HG03432 (cell line): ENCODE results near the gene DOHH.
"Not testable (repeated sequence)": the region's sequence is repeated elsewhere in the genome, so short reads cannot be mapped to it uniquely, and the experiment has no call there.

Experiments
- ATAC-seq: cut with Tn5 transposase; IDR thresholded peaks from one replicate; pipeline ENCODE4 v1.9.1; 2021; ENCODE audit warnings: mild to moderate bottlenecking, moderate library complexity; ENCODE audit not compliant: unreplicated experiment

The DOHH gene

DNA sequence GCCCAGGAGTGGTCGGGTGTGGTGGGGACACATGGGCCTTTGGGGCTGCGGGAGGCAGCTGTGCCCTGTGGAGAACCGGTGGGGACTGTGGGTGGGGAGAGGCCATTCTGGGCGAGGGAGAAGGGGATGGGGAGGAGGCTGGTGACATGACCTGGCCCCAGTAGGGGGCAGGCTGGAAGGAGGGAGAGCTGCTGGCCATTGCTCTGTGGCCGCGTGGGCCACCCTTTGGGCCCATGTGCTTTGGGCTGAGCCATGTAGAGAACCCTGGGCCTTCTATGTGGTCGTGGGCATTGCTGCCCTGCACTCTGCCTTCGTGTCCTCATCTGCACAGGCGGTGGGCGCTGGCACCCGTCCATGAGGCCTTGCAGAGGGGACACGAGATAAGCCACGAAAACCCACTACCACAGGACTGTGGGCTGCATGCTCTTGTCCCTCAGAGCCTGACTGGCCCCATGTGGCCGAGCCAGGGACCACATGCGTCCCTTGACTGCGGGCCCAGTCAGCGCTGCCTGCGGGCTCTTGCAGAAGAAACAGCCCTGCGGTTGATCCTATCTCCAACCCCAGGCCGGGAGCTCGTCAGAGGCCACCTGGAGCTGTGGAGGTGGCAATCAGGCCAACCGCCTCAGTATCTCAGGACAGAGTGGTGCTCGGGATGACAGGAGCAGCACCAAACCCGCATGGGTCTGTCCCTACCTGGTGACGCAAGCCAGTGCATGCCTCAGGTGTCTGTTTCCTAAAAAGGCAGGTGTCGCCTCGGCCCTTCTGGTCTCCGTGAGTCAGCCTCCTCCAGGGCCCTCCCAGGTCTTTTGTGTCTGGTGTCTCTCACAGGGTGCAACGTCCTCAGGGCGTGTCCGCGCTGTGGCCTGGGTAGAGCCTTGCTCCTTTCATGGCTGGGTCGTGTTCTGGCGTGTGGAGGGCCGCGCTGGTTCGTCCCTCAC lies 20.0 kb upstream of the DOHH start:
- no peak for ATAC-seq

DNA sequence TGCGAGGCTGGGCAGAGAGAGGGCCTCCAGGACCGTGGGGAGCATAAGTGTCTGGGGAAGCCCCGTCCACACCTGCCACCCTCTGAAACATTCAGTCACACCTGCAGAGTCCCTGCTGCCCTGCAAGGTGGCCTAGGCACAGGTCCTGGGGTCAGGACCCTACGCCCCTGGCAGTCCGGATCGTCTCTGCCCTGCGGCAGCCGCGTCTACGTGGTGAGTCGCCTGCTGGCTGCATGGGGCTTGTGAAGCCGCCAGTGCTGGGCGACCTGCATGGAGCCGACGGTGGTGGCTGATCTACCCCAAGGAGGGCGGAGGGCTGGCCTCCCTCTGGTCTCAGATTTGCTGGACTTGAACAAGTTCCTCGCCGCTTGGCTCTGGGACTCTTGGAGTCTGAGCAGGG lies 18.7 kb upstream of the DOHH start:
- ATAC-seq: no peak

DNA sequence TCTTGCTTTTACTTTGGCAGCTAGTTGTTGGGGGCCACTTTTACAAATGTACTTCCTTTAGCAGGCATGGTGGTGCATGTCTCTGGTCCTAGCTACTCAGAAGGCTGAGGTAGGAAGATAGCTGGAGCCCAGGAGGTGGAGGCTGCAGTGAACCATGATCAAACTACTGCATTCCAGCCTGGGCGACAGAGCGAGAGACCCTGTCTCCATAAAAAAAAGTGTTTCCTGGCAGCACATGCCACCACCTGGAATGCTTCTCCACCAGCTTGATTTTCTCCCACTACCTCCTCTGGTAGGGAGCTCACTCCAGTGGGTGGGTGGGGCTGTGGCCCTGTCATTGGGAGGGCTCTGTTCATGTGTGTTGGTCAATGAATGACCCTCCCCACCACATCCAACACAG lies 18.2 kb upstream of the DOHH start:
- ATAC-seq: no peak

- no peak for ATAC-seq
Measured at GRCh38 chr19:3518255-3518654, 17.8 kb upstream of the DOHH start.

GRCh38 chr19:3517638-3518037 lies 17.2 kb upstream of the DOHH start:
- ATAC-seq: no peak

- no peak for ATAC-seq
Measured at GRCh38 chr19:3516675-3517207, 16.3 kb upstream of the DOHH start.

DNA sequence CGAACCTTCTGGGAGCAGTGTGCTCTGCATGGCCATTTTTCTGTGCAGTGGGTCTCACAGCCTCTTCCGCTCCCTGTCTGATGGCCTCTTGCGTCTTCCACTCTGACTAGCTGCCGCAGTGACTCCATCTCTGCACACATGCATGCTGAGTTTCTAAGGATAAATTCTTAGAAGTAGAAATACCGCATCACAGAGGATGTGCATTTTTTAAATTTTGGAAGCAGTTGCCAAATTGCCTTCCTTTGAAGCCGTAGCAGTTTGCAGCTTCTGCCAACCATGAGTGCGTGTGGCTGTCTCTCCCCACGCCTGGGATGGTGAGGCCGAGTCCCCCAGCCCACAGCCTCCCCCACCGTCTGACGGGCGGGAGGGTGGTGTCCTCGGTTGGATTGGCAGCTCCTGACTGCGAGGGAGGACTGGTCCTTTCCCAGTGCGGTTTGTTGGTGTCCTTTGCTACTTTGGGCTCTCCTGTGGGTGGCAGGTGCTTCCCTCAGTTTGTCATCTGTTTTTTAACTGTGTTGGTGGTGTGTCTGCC lies 15.5 kb upstream of the DOHH start:
- no peak for ATAC-seq

- ATAC-seq: no peak
Measured at GRCh38 chr19:3514930-3515329, 14.5 kb upstream of the DOHH start.

GRCh38 chr19:3513229-3514140 lies 13.0 kb upstream of the DOHH start:
- no peak for ATAC-seq

DNA sequence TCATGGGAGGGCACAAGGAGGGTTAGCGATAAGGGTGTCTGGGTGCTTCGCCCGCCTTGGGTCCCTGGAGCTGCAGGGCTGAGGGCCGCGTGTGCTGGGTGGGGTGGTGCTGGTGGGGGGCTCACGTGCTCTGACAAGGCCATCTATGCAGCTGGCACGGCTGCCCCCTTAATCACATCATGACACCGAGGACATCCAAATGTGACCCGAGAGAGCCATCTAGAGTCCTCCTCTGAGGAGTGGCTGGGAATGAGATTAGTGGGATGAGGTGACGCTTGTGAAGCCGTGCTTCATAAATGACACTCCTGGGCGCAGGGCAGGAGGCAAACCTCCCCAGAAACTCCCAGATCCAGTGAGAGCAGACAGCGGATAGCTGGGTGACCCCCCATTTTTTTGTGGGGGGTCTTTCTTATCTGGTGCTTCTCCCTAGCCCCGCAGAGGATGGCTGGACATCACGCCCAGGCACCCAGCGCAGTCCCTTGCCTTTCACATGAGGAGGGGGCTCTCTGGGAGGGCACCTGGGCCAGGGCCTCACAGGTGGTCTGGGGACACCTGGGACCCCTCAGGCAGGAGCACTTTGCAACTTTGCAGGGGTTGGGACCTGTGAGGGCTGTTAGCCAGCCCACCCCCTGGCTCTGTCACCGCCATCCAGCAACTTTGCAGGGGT lies 12.2 kb upstream of the DOHH start:
- no peak for ATAC-seq

DNA sequence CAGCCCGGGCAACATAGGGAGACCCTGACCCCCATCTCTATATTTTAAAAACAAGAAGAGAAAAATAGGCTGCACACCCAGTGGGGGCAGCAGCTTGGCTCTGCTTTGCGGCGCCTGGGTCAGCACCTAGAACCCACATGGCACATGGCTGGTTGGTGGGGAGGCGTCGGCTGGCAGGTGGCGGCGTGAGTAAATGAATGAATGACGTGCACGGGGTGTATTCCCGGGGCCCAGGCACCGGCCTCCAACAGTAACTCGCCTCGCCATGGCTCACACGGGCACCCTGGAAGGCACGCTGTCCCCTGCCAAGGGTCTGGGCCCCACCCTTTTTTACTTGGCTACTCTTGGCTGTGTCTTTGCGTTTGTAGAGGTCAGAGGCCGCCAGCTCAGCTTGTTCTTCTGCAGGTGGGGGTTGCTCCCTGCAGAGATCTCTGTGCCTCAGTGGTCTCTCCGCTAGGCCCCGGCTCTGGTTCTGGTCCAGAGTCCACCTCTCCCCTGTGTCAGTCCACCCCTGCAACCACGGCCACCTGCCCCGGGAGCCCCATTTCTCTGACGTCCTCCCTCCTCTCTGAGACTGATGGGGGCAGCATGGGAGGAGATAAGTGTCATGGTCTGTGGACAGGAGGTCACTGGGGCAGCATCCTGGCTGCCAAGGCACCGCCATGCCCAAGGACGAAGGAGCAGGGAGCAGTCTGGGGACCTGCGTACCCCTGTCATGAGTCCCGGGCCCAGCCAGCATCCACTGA lies 11.2 kb upstream of the DOHH start:
- ATAC-seq: no peak

GRCh38 chr19:3510727-3511126 lies 10.3 kb upstream of the DOHH start:
- ATAC-seq: no peak

GRCh38 chr19:3509566-3509989 lies 9.1 kb upstream of the DOHH start:
- ATAC-seq: no peak

- no peak for ATAC-seq
Measured at GRCh38 chr19:3508771-3509535, 8.5 kb upstream of the DOHH start.

DNA sequence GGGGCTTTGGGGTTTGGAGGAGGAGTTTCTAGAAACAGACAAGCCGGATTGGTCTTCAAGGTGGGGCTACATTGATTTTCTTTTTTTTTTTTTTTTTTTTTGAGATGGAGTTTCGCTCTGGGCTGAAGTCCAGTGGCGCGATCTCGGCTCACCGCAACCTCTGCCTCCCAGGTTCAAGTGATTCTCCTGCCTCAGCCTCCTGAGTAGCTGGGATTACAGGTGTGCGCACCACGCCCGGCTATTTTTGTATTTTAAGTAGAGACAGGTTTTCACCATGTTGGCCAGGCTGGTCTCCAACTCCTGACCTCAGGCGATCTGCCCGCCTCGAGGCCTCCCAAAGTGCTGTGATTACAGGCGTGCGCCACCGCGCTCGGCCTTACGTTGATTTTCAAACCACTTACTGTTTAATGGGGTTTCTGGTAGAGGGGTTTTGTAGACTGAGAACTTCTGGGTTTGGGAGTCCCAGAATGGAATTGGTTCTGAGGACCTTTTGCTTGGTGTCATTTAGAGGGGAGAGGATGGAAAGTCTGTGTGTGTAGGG lies 7.7 kb upstream of the DOHH start:
- not testable (repeated sequence) for ATAC-seq

DNA sequence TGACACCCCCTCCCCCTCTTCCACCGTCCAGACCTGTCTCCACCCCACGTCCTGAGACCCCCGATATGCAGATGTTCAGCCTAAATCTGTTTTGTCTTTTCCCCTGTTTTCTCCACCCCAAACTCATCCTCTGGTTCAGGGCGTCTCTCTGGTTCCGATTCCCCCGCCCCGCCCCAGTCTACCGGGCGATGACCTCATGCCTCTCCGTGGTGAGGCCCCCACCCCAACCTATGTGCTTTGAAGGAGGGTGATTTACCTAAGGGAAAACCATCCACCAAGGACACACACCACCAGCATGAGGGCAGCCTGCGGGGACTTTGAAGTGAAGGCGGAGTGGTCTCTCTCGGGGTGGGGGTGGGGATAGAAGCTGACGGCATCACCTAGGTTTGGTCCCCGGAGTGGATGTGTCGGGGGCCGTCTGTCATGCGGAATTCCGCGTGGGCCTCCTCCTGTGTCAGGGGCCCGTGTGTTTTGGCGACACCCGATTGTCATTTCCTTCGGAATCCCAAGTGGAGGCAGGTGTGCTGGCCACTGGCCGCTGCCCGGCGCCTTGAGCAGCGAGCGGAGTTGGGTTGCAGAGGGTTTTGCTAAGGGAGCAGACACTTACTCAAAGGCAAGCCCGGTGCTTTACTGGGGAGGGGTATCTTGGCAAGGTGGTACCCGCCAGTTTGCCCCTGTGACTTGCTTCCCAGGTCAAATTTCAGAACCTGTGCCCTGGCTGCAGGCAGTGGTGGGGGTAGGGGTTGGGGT lies 7.1 kb upstream of the DOHH start:
- ATAC-seq: no peak

GRCh38 chr19:3506384-3507340 lies 6.2 kb upstream of the DOHH start:
- peak; percentile 9 for ATAC-seq
